GM23248 (cell line): ENCODE results near the gene SYNPR. TPM values are rescaled to one million over a fixed set of nuclear protein-coding genes. Genes with fewer than 3 reads are reported as not detected.

ENCODE experiments used
- DNase-seq: peaks from one replicate; pipeline ENCODE4 v3.0.0-alpha.2; 2015
- H2AFZ ChIP-seq: fragments of 200-600 bp; sonication (generic); 2 replicates; pipeline ENCODE4 v1.6.1; 2016; ENCODE audit warnings: antibody characterized with exemption
- H3F3A ChIP-seq: fragments of 200-600 bp; sonication (generic); 2 replicates; pipeline ENCODE4 v1.6.1; 2016; ENCODE audit warnings: mild to moderate bottlenecking, antibody characterized with exemption, mixed run types; ENCODE audit not compliant: insufficient read depth
- H3K27ac ChIP-seq: fragments of 200-600 bp; sonication (generic); 2 replicates; pipeline ENCODE4 v1.5.1; 2016; ENCODE audit warnings: mild to moderate bottlenecking
- H3K27me3 ChIP-seq: fragments of 200-600 bp; sonication (generic); replicated peaks from 2 replicates; pipeline ENCODE4 v1.6.1; 2016; ENCODE audit warnings: mild to moderate bottlenecking; ENCODE audit not compliant: insufficient read depth
- H3K36me3 ChIP-seq: fragments of 200-600 bp; sonication (generic); 2 replicates; pipeline ENCODE4 v1.6.1; 2016; ENCODE audit warnings: low read depth, mild to moderate bottlenecking
- H3K4me1 ChIP-seq: fragments of 200-600 bp; sonication (generic); 2 replicates; pipeline ENCODE4 v1.6.1; 2016; ENCODE audit warnings: mild to moderate bottlenecking; ENCODE audit not compliant: insufficient read depth
- H3K4me2 ChIP-seq: fragments of 200-600 bp; sonication (generic); one replicate; pipeline ENCODE4 v1.6.1; 2016; ENCODE audit warnings: mild to moderate bottlenecking; ENCODE audit not compliant: unreplicated experiment
- H3K4me3 ChIP-seq: fragments of 200-600 bp; sonication (generic); 2 replicates; pipeline ENCODE4 v1.5.1; 2016; ENCODE audit warnings: mild to moderate bottlenecking
- H3K79me2 ChIP-seq: fragments of 200-600 bp; sonication (generic); 2 replicates; pipeline ENCODE4 v1.6.1; 2016; ENCODE audit warnings: mild to moderate bottlenecking; ENCODE audit not compliant: insufficient read depth
- H3K9ac ChIP-seq: fragments of 200-600 bp; sonication (generic); 2 replicates; pipeline ENCODE4 v1.6.1; 2016; ENCODE audit warnings: mild to moderate bottlenecking
- H3K9me2 ChIP-seq: fragments of 200-600 bp; sonication (generic); 2 replicates; pipeline ENCODE4 v1.6.1; 2016; ENCODE audit warnings: mixed run types, mild to moderate bottlenecking, moderate library complexity; ENCODE audit not compliant: insufficient read depth
- H3K9me3 ChIP-seq: fragments of 200-600 bp; sonication (generic); one replicate; pipeline ENCODE4 v1.6.1; 2017; ENCODE audit warnings: low read depth
- H4K20me1 ChIP-seq: fragments of 200-600 bp; sonication (generic); 2 replicates; pipeline ENCODE4 v1.6.0; 2016; ENCODE audit not compliant: insufficient read depth
- EZH2 ChIP-seq: fragments of 200-600 bp; sonication (generic); IDR thresholded peaks from 2 replicates; pipeline ENCODE4 v1.6.1; 2018; ENCODE audit warnings: antibody characterized with exemption, mild to moderate bottlenecking; ENCODE audit not compliant: insufficient read depth, poor library complexity, severe bottlenecking
- EZH2phosphoT487 ChIP-seq: fragments of 200-600 bp; sonication (generic); IDR thresholded peaks from 2 replicates; pipeline ENCODE4 v1.6.1; 2018; ENCODE audit warnings: antibody characterized with exemption, moderate library complexity, mild to moderate bottlenecking, low read depth; ENCODE audit not compliant: insufficient read depth
- WGBS, 2 experiments: methylation state at CpG; one replicate each; pipeline ENCODE4 v1.1.6; 2015 to 2017; ENCODE audit warnings: low lambda C conversion rate in 2 of 2, low coverage in 1 of 2; ENCODE audit errors: missing lambda C conversion rate in 2 of 2; 5-methylcytosine and 5-hydroxymethylcytosine counted together
- in situ Hi-C: fragments of 300-500 bp; cut with MboI; formaldehyde crosslinking; loops from 2 replicates; pipeline ENCODE4 v1.15.0; 2020
- polyA plus RNA-seq: library from polyadenylated mRNA; unstranded; fragments of >200 nt; fragmentation: Nextera tagmentation; extraction: Ambion mirVana; gene quantifications from 2 replicates; pipeline ENCODE4 v1.2.1, GENCODE V29; 2016
- total RNA-seq: library from RNA; depleted of rRNA; stranded (reverse); fragments of >200 nt; shearing (Covaris generic); gene quantifications from 2 replicates; pipeline ENCODE4 v1.2.3, GENCODE V29; 2014

SYNPR gene
- total and polyA plus RNA-seq, 2 experiments from 2014 or later, result not detected

GRCh38 chr3:63395960-63396359 lies 117.9 kb downstream of the SYNPR start:
- Histone ChIP-seq H3K36me3 (no peaks in the 10 kb centered on the region), H3K9me2 (no peaks in the 10 kb centered on the region), H2AFZ (no peak overlapping the region), H3K4me1 (no peaks in the 10 kb centered on the region), H4K20me1 (no peaks in the 10 kb centered on the region), H3K4me2 (no peak overlapping the region), H3K9ac (no peak overlapping the region), H3K79me2 (no peaks in the 10 kb centered on the region), H3K9me3 (no peaks in the 10 kb centered on the region), H3K4me3 (no peak overlapping the region), H3K27me3 (no peaks in the 10 kb centered on the region; the same call in 1 of the 2 replicates), H3F3A (no peaks in the 10 kb centered on the region), H3K27ac (no peak overlapping the region)
- TF ChIP-seq EZH2phosphoT487, result no peak
- no peak for TF ChIP-seq EZH2
- 71 to 72% methylated on average over 4 of the region's 4 CpGs for WGBS, 2 experiments
- no peak for DNase-seq
- in situ Hi-C loops, result no loop called here

GRCh38 chr3:63400246-63400860 lies 122.2 kb downstream of the SYNPR start:
- peak; percentile 9 for DNase-seq
- Histone ChIP-seq H2AFZ (no peak overlapping the region), H3K36me3 (no peaks in the 10 kb centered on the region), H3K9me3 (no peaks in the 10 kb centered on the region), H3K27me3 (no peaks in the 10 kb centered on the region; the same call in 1 of the 2 replicates), H3K4me1 (no peaks in the 10 kb centered on the region), H3K4me2 (no peak overlapping the region), H3K9me2 (no peaks in the 10 kb centered on the region), H4K20me1 (no peaks in the 10 kb centered on the region), H3F3A (no peaks in the 10 kb centered on the region), H3K4me3 (no peak overlapping the region), H3K79me2 (no peaks in the 10 kb centered on the region), H3K27ac (no peak overlapping the region), H3K9ac (no peak overlapping the region)
- 65 to 74% methylated on average over 6 of the region's 6 CpGs for WGBS, 2 experiments
- in situ Hi-C loops, result no loop called here
- TF ChIP-seq EZH2phosphoT487 (no peak), EZH2 (no peak)

- Histone ChIP-seq H3K4me3 (no peak overlapping the region), H3K9me2 (no peaks in the 10 kb centered on the region), H3K27me3 (no peaks in the 10 kb centered on the region), H3K4me2 (no peak overlapping the region), H3K79me2 (no peaks in the 10 kb centered on the region), H3K9me3 (no peaks in the 10 kb centered on the region), H3F3A (no peaks in the 10 kb centered on the region), H3K27ac (no peak overlapping the region), H4K20me1 (no peaks in the 10 kb centered on the region), H3K9ac (no peak overlapping the region), H3K4me1 (no peaks in the 10 kb centered on the region), H3K36me3 (no peaks in the 10 kb centered on the region), H2AFZ (no peak overlapping the region)
- 70 to 71% methylated on average over 3 of the region's 3 CpGs for WGBS, 2 experiments
- DNase-seq, result no peak
- in situ Hi-C loops, result no loop called here
- TF ChIP-seq EZH2 (no peak), EZH2phosphoT487 (no peak)
Measured at GRCh38 chr3:63405882-63406281, 127.8 kb downstream of the SYNPR start.

- no peak for DNase-seq
- no peaks in the 10 kb centered on the region for H3K27me3 ChIP-seq
- in situ Hi-C loops, result no loop called here
- H3K9me2 ChIP-seq, result no peaks in the 10 kb centered on the region
- no peak overlapping the region for H3K27ac ChIP-seq
- H3K9me3 ChIP-seq, result no peaks in the 10 kb centered on the region
- TF ChIP-seq EZH2 (no peak), EZH2phosphoT487 (no peak)
- H3K36me3 ChIP-seq, result no peaks in the 10 kb centered on the region
- no peak overlapping the region for H2AFZ ChIP-seq
- no peak overlapping the region for H3K9ac ChIP-seq
- no peaks in the 10 kb centered on the region for H3K79me2 ChIP-seq
- no peak overlapping the region for H3K4me3 ChIP-seq
- H3F3A ChIP-seq, result no peaks in the 10 kb centered on the region
- no peaks in the 10 kb centered on the region for H4K20me1 ChIP-seq
- no peaks in the 10 kb centered on the region for H3K4me1 ChIP-seq
- no peak overlapping the region for H3K4me2 ChIP-seq
Measured at GRCh38 chr3:63413523-63413922, 135.4 kb downstream of the SYNPR start.

GRCh38 chr3:63414607-63415006 lies 136.5 kb downstream of the SYNPR start:
- Histone ChIP-seq H3K79me2 (no peaks in the 10 kb centered on the region), H3K9me3 (no peaks in the 10 kb centered on the region), H3K9ac (no peak overlapping the region), H2AFZ (no peak overlapping the region), H4K20me1 (no peaks in the 10 kb centered on the region), H3K36me3 (no peaks in the 10 kb centered on the region), H3K27me3 (no peaks in the 10 kb centered on the region), H3K9me2 (no peaks in the 10 kb centered on the region), H3F3A (no peaks in the 10 kb centered on the region), H3K4me3 (no peak overlapping the region), H3K4me2 (no peak overlapping the region), H3K27ac (no peak overlapping the region), H3K4me1 (no peaks in the 10 kb centered on the region)
- no peak for DNase-seq
- WGBS, 2 experiments, result 26 to 53% methylated on average over 1 of the region's 1 CpG
- in situ Hi-C loops, result no loop called here
- TF ChIP-seq EZH2, result no peak
- no peak for TF ChIP-seq EZH2phosphoT487
